ENCODE results near the gene EIF4G1. TPM values are rescaled to one million over a fixed set of nuclear protein-coding genes. Genes with fewer than 3 reads are reported as not detected.

The EIF4G1 gene
- total and polyA plus RNA-seq, 2 experiments from 2014 or later, result 204 to 254 TPM

DNA sequence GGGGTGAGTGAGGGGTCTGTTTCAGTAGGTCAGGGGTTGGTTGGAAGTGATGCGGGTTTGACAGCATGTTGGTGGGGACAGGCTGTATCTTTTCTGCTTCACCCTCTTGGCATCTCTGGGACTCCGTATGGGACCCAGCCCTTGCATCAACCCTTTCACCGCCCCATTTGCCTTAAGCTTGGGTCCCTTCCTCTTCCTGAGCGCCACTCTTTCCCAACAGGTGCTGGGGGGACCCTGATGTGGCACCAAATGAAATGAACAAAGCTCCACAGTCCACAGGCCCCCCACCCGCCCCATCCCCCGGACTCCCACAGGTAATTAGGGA is 1.1 kb downstream of the EIF4G1 start:
- WGBS (ENCODE audit: low lambda C conversion rate, missing lambda C conversion rate), result 6% methylated on average over 4 of the region's 6 CpGs
- Histone ChIP-seq H3K4me1 (ENCODE audit: insufficient read depth) (peaks cover 28% of the 10 kb centered on the region), H3K4me2 (peak overlapping the region; percentile 98), H3K4me3 (peak overlapping the region; percentile 98), H3K79me2 (peaks cover 55% of the 10 kb centered on the region), H3K27ac (peak overlapping the region; percentile 98), H3K9me2 (replicated peaks; ENCODE audit: insufficient read depth) (no peaks in the 10 kb centered on the region), H2AFZ (peak overlapping the region; percentile 6), H3K36me3 (replicated peaks; ENCODE audit: insufficient read depth, low read depth) (no peaks in the 10 kb centered on the region), H3K27me3 (no peaks in the 10 kb centered on the region), H3K9me3 (ENCODE audit: low read depth) (no peaks in the 10 kb centered on the region), H4K20me1 (ENCODE audit: insufficient read depth, poor library complexity, severe bottlenecking) (peaks cover 53% of the 10 kb centered on the region)
- no peak for TF ChIP-seq EZH2phosphoT487 (IDR thresholded peaks at IDR 0.05; ENCODE audit: low read depth, severe bottlenecking, unreplicated experiment)
- no peak for DNase-seq (ENCODE audit: low spot score)

DNA sequence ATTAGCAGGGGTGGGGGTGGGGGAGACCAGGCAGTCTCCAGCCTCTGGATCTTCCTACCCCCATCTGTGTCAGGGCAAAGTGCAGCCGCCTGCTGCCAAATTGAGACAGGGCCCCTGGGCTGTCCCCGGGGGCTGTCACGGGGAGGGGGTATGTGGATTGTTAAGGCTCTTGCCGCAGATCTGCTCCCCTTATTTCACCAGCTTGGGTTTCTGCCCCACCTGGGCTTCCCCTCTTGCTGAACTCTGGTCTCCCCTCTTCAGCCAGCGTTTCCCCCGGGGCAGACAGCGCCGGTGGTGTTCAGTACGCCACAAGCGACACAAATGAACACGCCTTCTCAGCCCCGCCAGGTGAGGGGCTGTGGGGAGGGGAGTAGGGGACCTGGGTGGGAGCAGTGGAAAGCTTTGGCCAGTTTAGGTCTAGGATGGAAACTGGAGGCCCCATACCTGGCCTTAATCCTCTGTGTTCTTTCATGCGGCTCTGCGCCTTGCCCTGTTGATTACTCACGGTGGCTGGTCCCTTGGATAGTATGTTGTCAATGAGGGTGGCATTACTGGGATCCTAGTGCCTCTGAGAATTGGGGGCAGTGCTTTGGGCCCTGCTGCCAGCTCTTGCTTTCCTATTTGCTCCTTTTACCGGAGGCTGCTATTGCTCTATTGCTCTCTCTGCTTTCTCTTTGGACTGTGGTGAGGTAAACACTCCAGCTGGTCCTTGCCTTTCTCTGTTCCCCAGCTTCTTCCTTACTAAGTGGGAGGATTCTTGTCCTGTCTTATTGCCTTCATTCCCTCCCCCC is 1.7 kb downstream of the EIF4G1 start:
- TF ChIP-seq EZH2 (IDR thresholded peaks at IDR 0.05; ENCODE audit: borderline replicate concordance) (no peak), EZH2phosphoT487 (IDR thresholded peaks at IDR 0.05; ENCODE audit: low read depth, severe bottlenecking, unreplicated experiment) (no peak)
- TF ChIP-seq, protein P1, sequence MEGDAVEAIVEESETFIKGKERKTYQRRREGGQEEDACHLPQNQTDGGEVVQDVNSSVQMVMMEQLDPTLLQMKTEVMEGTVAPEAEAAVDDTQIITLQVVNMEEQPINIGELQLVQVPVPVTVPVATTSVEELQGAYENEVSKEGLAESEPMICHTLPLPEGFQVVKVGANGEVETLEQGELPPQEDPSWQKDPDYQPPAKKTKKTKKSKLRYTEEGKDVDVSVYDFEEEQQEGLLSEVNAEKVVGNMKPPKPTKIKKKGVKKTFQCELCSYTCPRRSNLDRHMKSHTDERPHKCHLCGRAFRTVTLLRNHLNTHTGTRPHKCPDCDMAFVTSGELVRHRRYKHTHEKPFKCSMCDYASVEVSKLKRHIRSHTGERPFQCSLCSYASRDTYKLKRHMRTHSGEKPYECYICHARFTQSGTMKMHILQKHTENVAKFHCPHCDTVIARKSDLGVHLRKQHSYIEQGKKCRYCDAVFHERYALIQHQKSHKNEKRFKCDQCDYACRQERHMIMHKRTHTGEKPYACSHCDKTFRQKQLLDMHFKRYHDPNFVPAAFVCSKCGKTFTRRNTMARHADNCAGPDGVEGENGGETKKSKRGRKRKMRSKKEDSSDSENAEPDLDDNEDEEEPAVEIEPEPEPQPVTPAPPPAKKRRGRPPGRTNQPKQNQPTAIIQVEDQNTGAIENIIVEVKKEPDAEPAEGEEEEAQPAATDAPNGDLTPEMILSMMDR (IDR thresholded peaks at IDR 0.05; ENCODE audit: poor library complexity), result no peak
- WGBS (ENCODE audit: low lambda C conversion rate, missing lambda C conversion rate), result 26% methylated on average over 16 of the region's 16 CpGs
- peaks cover 28% of the 10 kb centered on the region for H3K4me1 ChIP-seq (ENCODE audit: insufficient read depth)

DNA sequence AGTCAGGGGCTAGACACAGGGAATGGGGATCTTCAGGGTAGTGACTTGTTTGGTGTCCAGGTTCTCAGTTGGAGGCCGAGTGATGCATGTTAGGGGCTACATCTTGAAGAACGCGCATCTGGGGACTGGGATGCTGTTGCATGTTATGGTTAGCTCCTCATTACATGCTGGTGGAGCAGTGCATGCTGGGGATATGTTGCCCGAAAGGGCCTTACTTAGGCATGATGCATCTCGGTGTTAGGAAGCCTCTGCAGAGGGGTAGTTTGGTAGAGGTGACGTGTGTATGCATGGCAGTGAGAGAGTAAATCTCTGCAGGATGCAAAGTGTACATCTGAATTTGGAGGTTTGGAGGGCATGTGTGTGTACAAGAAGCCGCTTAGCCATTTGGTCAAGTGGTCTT is 2.4 kb downstream of the EIF4G1 start:
- H3K9me2 ChIP-seq (replicated peaks; ENCODE audit: insufficient read depth), result no peaks in the 10 kb centered on the region
- H3K4me1 ChIP-seq (ENCODE audit: insufficient read depth), result peaks cover 28% of the 10 kb centered on the region
- peak overlapping the region; percentile 98 for H3K4me2 ChIP-seq
- no peaks in the 10 kb centered on the region for H3K9me3 ChIP-seq (ENCODE audit: low read depth)
- H3K27me3 ChIP-seq, result no peaks in the 10 kb centered on the region
- no peaks in the 10 kb centered on the region for H3K36me3 ChIP-seq (replicated peaks; ENCODE audit: insufficient read depth, low read depth)
- peaks cover 65% of the 10 kb centered on the region for H3K79me2 ChIP-seq
- WGBS (ENCODE audit: low lambda C conversion rate, missing lambda C conversion rate), result 86% methylated on average over 7 of the region's 7 CpGs
- TF ChIP-seq, protein P1 (IDR thresholded peaks at IDR 0.05; ENCODE audit: poor library complexity), result no peak
- TF ChIP-seq EZH2 (IDR thresholded peaks at IDR 0.05; ENCODE audit: borderline replicate concordance) (no peak), EZH2phosphoT487 (IDR thresholded peaks at IDR 0.05; ENCODE audit: low read depth, severe bottlenecking, unreplicated experiment) (no peak)
- no peak overlapping the region for H3K27ac ChIP-seq
- H3K4me3 ChIP-seq, result peak overlapping the region; percentile 98
- DNase-seq (ENCODE audit: low spot score), result no peak
- H2AFZ ChIP-seq, result no peak overlapping the region
- peaks cover 65% of the 10 kb centered on the region for H4K20me1 ChIP-seq (ENCODE audit: insufficient read depth, poor library complexity, severe bottlenecking)

More for the DNA sequence above, 1.7 kb downstream of the EIF4G1 start:
- Histone ChIP-seq H4K20me1 (ENCODE audit: insufficient read depth, poor library complexity, severe bottlenecking) (peaks cover 59% of the 10 kb centered on the region), H3K27me3 (no peaks in the 10 kb centered on the region), H3K9me3 (ENCODE audit: low read depth) (no peaks in the 10 kb centered on the region), H3K36me3 (replicated peaks; ENCODE audit: insufficient read depth, low read depth) (no peaks in the 10 kb centered on the region), H3K4me3 (peak overlapping the region; percentile 98), H3K27ac (peak overlapping the region; percentile 98), H3K79me2 (peaks cover 60% of the 10 kb centered on the region), H3K9me2 (replicated peaks; ENCODE audit: insufficient read depth) (no peaks in the 10 kb centered on the region), H3K4me2 (peak overlapping the region; percentile 98), H2AFZ (no peak overlapping the region)
- DNase-seq (ENCODE audit: low spot score), result peak; percentile 37

DNA sequence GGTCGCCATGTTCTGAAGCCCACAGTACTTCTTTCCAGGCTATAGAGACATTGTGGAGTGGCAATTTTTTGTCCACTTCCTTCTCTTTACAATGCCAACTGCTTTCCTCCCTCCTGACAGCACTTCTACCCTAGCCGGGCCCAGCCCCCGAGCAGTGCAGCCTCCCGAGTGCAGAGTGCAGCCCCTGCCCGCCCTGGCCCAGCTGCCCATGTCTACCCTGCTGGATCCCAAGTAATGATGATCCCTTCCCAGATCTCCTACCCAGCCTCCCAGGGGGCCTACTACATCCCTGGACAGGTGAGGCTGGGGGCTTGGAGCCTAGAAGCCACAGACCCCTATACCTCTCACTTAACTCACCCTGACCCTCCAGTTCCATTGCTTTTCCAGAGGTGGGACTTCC is 2.8 kb downstream of the EIF4G1 start:
- Histone ChIP-seq H3K4me2 (peak overlapping the region; percentile 98), H3K27ac (no peak overlapping the region), H4K20me1 (ENCODE audit: insufficient read depth, poor library complexity, severe bottlenecking) (peaks cover 69% of the 10 kb centered on the region), H3K79me2 (peaks cover 69% of the 10 kb centered on the region), H3K9me2 (replicated peaks; ENCODE audit: insufficient read depth) (no peaks in the 10 kb centered on the region), H3K27me3 (no peaks in the 10 kb centered on the region), H3K9me3 (ENCODE audit: low read depth) (no peaks in the 10 kb centered on the region), H3K4me1 (ENCODE audit: insufficient read depth) (peaks cover 28% of the 10 kb centered on the region), H3K4me3 (no peak overlapping the region), H2AFZ (no peak overlapping the region), H3K36me3 (replicated peaks; ENCODE audit: insufficient read depth, low read depth) (no peaks in the 10 kb centered on the region)
- 94% methylated on average over 5 of the region's 5 CpGs for WGBS (ENCODE audit: low lambda C conversion rate, missing lambda C conversion rate)
- TF ChIP-seq EZH2phosphoT487 (IDR thresholded peaks at IDR 0.05; ENCODE audit: low read depth, severe bottlenecking, unreplicated experiment) (no peak), EZH2 (IDR thresholded peaks at IDR 0.05; ENCODE audit: borderline replicate concordance) (no peak)
- TF ChIP-seq, protein P1 (IDR thresholded peaks at IDR 0.05; ENCODE audit: poor library complexity), result no peak
- DNase-seq (ENCODE audit: low spot score), result no peak

Measured in hepatocyte (in vitro differentiated cells).